Lower lobe of right lung (tissue), 2 donors: ENCODE data around the gene TTLL5. TPM values are rescaled to one million over a fixed set of nuclear protein-coding genes. Genes with fewer than 3 reads are reported as not detected.
A peak's percentile ranks its signal among the peaks of the same experiment; 100 is the strongest.

ENCODE experiments used
- ATAC-seq, 2 donors: fragments of 200-7000 bp; cut with Tn5 transposase; one replicate each; pipeline ENCODE4 v1.9.1; 2020 to 2022; ENCODE audit warnings: mild to moderate bottlenecking in 2 of 2, moderate library complexity in 2 of 2
- DNase-seq: peaks from one replicate; pipeline ENCODE4 v3.0.0-alpha.2; 2020
- H3K27ac ChIP-seq: fragments of 200-600 bp; one replicate; pipeline ENCODE4 v1.8.0; 2022
- H3K27me3 ChIP-seq: fragments of 200-600 bp; one replicate; pipeline ENCODE4 v1.8.0; 2022; ENCODE audit warnings: low read depth
- H3K36me3 ChIP-seq: fragments of 200-600 bp; one replicate; pipeline ENCODE4 v1.8.0; 2022; ENCODE audit warnings: mild to moderate bottlenecking
- H3K4me1 ChIP-seq: fragments of 200-600 bp; one replicate; pipeline ENCODE4 v1.8.0; 2022
- H3K4me3 ChIP-seq: fragments of 200-600 bp; one replicate; pipeline ENCODE4 v1.8.0; 2022; ENCODE audit warnings: mild to moderate bottlenecking
- H3K9me3 ChIP-seq: fragments of 200-600 bp; one replicate; pipeline ENCODE4 v1.8.0; 2022
- intact Hi-C: fragments of 100-400 bp; cut with DNase I; formaldehyde crosslinking; loops from one replicate; pipeline ENCODE4 v1.11.0; 2022
- total RNA-seq: library from RNA; stranded (reverse); fragmentation: NEBNext Ultra II Directional; extraction: Animal tissue kit (Norgen Biotek cat#: 25700); gene quantifications from one replicate; pipeline ENCODE4 v1.2.1, GENCODE V29; 2021
- TF ChIP-seq, protein P1 (sequence below): fragments of 200-600 bp; IDR thresholded peaks from one replicate; pipeline ENCODE4 v1.8.0; 2022; ENCODE audit warnings: antibody characterized with exemption, mild to moderate bottlenecking
- donor health status: DM: no; HTN: yes; CAD: no; lungs with severe emphysema.

TTLL5 gene
- total RNA-seq, 1 donor from 2014 or later, result 32.6 TPM

DNA sequence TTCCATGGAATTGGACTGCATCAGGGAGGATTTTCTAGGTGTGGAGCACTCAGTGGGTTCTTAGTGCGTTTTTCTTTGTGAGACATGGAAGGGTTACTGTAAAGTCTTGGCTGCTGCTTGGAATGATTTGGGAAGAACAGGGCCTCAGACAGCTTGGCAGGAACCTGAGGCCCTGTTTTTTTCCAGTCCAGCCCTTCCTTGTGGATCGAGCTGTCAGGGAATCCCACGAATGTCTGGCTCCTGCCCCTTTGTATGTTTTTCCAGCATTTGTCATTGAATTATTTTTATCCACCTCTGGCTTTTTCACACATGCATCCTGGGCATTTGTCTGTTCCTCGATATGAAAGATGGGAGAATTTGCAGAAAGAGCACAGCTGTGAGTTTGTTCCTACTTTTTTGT is 162.3 kb downstream of the TTLL5 start:
- Histone ChIP-seq H3K36me3 (no peaks in the 10 kb centered on the region), H3K9me3 (no peaks in the 10 kb centered on the region), H3K27ac (no peak overlapping the region), H3K4me3 (no peak overlapping the region), H3K4me1 (peaks cover 66% of the 10 kb centered on the region), H3K27me3 (no peaks in the 10 kb centered on the region)
- TF ChIP-seq, protein P1, sequence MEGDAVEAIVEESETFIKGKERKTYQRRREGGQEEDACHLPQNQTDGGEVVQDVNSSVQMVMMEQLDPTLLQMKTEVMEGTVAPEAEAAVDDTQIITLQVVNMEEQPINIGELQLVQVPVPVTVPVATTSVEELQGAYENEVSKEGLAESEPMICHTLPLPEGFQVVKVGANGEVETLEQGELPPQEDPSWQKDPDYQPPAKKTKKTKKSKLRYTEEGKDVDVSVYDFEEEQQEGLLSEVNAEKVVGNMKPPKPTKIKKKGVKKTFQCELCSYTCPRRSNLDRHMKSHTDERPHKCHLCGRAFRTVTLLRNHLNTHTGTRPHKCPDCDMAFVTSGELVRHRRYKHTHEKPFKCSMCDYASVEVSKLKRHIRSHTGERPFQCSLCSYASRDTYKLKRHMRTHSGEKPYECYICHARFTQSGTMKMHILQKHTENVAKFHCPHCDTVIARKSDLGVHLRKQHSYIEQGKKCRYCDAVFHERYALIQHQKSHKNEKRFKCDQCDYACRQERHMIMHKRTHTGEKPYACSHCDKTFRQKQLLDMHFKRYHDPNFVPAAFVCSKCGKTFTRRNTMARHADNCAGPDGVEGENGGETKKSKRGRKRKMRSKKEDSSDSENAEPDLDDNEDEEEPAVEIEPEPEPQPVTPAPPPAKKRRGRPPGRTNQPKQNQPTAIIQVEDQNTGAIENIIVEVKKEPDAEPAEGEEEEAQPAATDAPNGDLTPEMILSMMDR, result no peak
- DNase-seq, result no peak
- no peak for ATAC-seq
- intact Hi-C loops, result no loop called here

GRCh38 chr14:75824318-75824717 is 163.3 kb downstream of the TTLL5 start:
- Histone ChIP-seq H3K4me3 (no peak overlapping the region), H3K9me3 (no peaks in the 10 kb centered on the region), H3K36me3 (no peaks in the 10 kb centered on the region), H3K27ac (no peak overlapping the region), H3K27me3 (no peaks in the 10 kb centered on the region), H3K4me1 (peaks cover 66% of the 10 kb centered on the region)
- intact Hi-C loops, result no loop called here
- ATAC-seq, result no peak
- TF ChIP-seq, protein P1, result no peak
- no peak for DNase-seq

- intact Hi-C loops, result no loop called here
- Histone ChIP-seq H3K27ac (peak overlapping the region; percentile 77), H3K27me3 (no peaks in the 10 kb centered on the region), H3K4me1 (peaks cover 60% of the 10 kb centered on the region), H3K9me3 (no peaks in the 10 kb centered on the region), H3K4me3 (no peak overlapping the region), H3K36me3 (no peaks in the 10 kb centered on the region)
- TF ChIP-seq, protein P1, result no peak
- no peak for DNase-seq
- ATAC-seq, result peak in 1 of 2 donors; percentile 39
These were observed 164.1 kb downstream of the TTLL5 start for GRCh38 chr14:75825147-75825592.

DNA sequence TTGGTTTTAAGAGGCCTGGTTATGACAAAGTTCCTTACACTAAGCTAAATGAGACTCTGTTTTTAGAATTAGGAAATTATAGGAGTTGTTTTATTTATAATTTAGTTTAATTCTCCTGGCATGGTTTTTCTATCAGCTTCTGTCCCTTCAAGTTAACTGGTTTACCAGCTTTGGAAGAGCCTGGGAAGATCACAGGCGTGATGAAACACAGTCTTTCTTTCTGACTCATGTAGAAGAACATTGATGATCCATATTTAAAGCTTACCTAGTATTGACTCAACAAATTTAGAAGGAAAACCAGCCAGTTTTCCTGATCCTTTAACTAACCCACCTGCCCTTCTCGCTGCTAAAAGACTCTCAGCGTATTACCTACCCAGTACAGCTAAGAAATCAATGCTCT is 165.6 kb downstream of the TTLL5 start:
- Histone ChIP-seq H3K9me3 (no peaks in the 10 kb centered on the region), H3K4me1 (peaks cover 56% of the 10 kb centered on the region), H3K4me3 (no peak overlapping the region), H3K27me3 (no peaks in the 10 kb centered on the region), H3K36me3 (no peaks in the 10 kb centered on the region), H3K27ac (no peak overlapping the region)
- DNase-seq, result no peak
- no peak for ATAC-seq
- intact Hi-C loops, result no loop called here
- TF ChIP-seq, protein P1, result no peak

DNA sequence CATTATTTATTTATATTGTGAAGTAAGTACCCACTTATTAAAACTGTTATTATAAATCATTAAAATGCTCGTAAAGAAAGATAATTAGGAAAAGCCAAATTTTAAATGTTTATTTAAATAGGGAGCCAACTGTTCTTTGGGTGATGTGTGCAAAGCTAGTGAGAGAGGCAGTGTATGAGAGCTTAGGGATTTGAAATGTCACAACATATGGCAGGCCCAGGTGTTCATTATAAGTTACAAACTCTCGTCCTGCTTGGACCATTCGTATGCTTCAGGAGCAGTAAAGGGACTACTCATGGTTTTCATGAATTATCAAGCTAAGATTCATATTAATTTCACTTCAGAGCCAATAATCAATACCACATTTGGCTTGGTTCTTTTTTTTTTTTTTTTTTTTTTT is 166.3 kb downstream of the TTLL5 start:
- ATAC-seq, result no peak
- Histone ChIP-seq H3K36me3 (no peaks in the 10 kb centered on the region), H3K27ac (no peak overlapping the region), H3K4me3 (no peak overlapping the region), H3K4me1 (peaks cover 58% of the 10 kb centered on the region), H3K27me3 (no peaks in the 10 kb centered on the region), H3K9me3 (no peaks in the 10 kb centered on the region)
- intact Hi-C loops, result no loop called here
- no peak for DNase-seq
- TF ChIP-seq, protein P1, result no peak

- TF ChIP-seq, protein P1, result no peak
- intact Hi-C loops, result no loop called here
- Histone ChIP-seq H3K27ac (no peak overlapping the region), H3K4me1 (peaks cover 48% of the 10 kb centered on the region), H3K4me3 (no peak overlapping the region), H3K27me3 (no peaks in the 10 kb centered on the region), H3K36me3 (no peaks in the 10 kb centered on the region), H3K9me3 (no peaks in the 10 kb centered on the region)
- DNase-seq, result no peak
- no peak for ATAC-seq
These were observed 168.3 kb downstream of the TTLL5 start for GRCh38 chr14:75829316-75829715.
